ENCODE measurements around the gene MIS18A.

The MIS18A gene

DNA sequence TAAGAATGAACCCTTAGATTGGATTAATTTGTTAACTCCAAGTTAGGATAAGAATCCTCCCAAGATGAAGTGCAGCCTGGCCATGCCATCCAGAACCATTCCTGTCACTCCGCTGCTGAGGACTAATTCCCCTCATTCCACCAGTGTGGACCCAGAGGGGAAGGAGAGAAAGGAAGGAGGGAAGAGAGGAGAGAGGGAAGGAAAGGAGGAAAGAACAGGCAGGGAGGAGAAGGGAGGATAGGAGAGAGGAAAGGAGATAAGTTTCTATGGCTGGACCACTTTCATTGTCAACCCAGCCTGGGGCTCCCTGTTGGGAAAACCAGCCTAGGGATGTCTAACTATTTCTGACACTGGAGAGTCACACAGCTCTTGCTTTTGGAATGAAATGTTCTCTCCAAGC, 24.5 kb upstream of the MIS18A start:
- TF ChIP-seq EGR1 (IDR thresholded peaks at IDR 0.05) (no peak), TCF12 (IDR thresholded peaks at IDR 0.05; ENCODE audit: low read depth) (no peak), TAF1 (IDR thresholded peaks at IDR 0.05; ENCODE audit: low read depth) (no peak), YY1 (IDR thresholded peaks at IDR 0.05; ENCODE audit: low read depth) (no peak), FOXM1 (IDR thresholded peaks at IDR 0.05; ENCODE audit: borderline replicate concordance, low read depth) (no peak), TEAD4 (IDR thresholded peaks at IDR 0.05) (no peak), EP300 (IDR thresholded peaks at IDR 0.05; ENCODE audit: borderline replicate concordance) (no peak), CREB1 (IDR thresholded peaks at IDR 0.05; ENCODE audit: low read depth) (no peak), NFIC (IDR thresholded peaks at IDR 0.05) (no peak), RAD21 (IDR thresholded peaks at IDR 0.05; ENCODE audit: low read depth) (no peak), CEBPB (IDR thresholded peaks at IDR 0.05) (no peak), ZBTB7A (IDR thresholded peaks at IDR 0.05; ENCODE audit: low read depth) (no peak)
- TF ChIP-seq, protein P1, sequence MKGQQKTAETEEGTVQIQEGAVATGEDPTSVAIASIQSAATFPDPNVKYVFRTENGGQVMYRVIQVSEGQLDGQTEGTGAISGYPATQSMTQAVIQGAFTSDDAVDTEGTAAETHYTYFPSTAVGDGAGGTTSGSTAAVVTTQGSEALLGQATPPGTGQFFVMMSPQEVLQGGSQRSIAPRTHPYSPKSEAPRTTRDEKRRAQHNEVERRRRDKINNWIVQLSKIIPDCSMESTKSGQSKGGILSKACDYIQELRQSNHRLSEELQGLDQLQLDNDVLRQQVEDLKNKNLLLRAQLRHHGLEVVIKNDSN (IDR thresholded peaks at IDR 0.05) = no peak
- TF ChIP-seq, protein P2, sequence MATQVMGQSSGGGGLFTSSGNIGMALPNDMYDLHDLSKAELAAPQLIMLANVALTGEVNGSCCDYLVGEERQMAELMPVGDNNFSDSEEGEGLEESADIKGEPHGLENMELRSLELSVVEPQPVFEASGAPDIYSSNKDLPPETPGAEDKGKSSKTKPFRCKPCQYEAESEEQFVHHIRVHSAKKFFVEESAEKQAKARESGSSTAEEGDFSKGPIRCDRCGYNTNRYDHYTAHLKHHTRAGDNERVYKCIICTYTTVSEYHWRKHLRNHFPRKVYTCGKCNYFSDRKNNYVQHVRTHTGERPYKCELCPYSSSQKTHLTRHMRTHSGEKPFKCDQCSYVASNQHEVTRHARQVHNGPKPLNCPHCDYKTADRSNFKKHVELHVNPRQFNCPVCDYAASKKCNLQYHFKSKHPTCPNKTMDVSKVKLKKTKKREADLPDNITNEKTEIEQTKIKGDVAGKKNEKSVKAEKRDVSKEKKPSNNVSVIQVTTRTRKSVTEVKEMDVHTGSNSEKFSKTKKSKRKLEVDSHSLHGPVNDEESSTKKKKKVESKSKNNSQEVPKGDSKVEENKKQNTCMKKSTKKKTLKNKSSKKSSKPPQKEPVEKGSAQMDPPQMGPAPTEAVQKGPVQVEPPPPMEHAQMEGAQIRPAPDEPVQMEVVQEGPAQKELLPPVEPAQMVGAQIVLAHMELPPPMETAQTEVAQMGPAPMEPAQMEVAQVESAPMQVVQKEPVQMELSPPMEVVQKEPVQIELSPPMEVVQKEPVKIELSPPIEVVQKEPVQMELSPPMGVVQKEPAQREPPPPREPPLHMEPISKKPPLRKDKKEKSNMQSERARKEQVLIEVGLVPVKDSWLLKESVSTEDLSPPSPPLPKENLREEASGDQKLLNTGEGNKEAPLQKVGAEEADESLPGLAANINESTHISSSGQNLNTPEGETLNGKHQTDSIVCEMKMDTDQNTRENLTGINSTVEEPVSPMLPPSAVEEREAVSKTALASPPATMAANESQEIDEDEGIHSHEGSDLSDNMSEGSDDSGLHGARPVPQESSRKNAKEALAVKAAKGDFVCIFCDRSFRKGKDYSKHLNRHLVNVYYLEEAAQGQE (IDR thresholded peaks at IDR 0.05; ENCODE audit: low read depth) = no peak
- TF ChIP-seq, protein P3, sequence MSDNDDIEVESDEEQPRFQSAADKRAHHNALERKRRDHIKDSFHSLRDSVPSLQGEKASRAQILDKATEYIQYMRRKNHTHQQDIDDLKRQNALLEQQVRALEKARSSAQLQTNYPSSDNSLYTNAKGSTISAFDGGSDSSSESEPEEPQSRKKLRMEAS (IDR thresholded peaks at IDR 0.05) = no peak

DNA sequence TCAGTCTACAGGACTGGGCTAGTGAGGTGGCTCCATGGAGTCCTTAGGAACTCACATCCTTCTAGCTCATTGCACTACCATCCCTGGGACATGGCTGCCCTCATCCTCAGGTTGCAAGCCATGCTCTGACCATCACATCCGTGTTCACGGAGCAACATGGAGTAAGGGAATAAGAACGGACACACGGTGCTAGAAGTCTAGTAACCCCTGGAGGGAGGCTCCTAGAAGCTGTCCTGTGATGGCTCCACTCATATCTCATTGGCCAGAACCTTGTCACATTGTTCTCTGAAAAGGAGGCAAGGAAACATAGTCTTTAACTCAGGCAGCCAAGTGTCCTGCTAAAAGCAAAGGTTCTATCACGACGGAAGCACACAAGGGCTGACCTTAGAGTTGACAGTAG, 23.7 kb upstream of the MIS18A start:
- TF ChIP-seq EP300 (IDR thresholded peaks at IDR 0.05; ENCODE audit: borderline replicate concordance) = no peak
- no peak for TF ChIP-seq NFIC (IDR thresholded peaks at IDR 0.05)
- no peak for TF ChIP-seq TEAD4 (IDR thresholded peaks at IDR 0.05)

DNA sequence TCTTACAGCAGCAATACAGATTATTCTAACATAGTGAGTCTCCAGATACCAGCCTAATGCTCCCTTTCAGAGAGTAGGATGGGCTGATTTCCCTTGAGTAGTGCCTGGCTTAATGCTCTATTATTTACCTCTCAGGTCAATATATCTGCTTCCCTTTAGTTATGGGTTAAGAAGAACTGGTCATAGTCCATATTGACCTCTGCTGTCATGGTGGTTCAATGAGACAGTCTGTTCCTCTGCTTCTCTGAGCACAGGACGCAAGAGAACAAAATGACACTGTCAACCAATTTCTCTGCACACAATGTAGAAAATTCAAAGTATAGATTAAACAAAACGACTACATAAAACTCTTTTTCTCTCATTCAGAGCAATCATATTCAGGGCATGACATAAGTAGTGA, 22.7 kb upstream of the MIS18A start:
- no peak for TF ChIP-seq TAF1 (IDR thresholded peaks at IDR 0.05; ENCODE audit: low read depth)
- TF ChIP-seq FOXM1 (IDR thresholded peaks at IDR 0.05; ENCODE audit: borderline replicate concordance, low read depth) = no peak
- TF ChIP-seq NFIC (IDR thresholded peaks at IDR 0.05) = no peak
- no peak for TF ChIP-seq TEAD4 (IDR thresholded peaks at IDR 0.05)
- no peak for TF ChIP-seq CREB1 (IDR thresholded peaks at IDR 0.05; ENCODE audit: low read depth)
- no peak for TF ChIP-seq RAD21 (IDR thresholded peaks at IDR 0.05; ENCODE audit: low read depth)
- TF ChIP-seq, protein P1 (IDR thresholded peaks at IDR 0.05) = no peak

DNA sequence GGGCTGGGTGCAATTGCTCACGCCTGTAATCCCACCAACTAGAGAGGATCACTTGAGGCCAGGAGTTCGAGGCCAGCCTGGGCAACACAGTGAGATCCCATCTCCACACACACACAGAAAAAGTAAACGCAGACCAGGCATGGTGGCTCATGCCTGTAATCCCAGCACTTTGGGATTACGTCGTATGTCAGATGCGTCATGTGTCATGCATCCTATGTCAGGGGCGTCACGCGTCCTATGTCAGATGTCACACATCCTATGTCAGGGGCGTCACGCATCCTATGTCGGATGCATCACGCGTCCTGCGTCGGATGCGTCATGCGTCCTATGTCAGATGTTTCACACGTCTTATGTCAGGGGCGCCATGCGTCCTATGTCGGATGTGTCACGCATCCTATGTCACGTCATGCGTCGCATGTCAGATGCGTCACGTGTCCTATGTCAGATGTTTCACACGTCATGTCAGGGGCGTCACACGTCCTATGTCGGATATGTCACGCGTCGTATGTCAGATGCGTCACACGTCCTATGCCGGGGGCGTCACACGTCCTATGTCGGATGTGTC, 21.4 kb upstream of the MIS18A start:
- TF ChIP-seq CREB1 (IDR thresholded peaks at IDR 0.05; ENCODE audit: low read depth) (no peak), TEAD4 (IDR thresholded peaks at IDR 0.05) (no peak), FOXM1 (IDR thresholded peaks at IDR 0.05; ENCODE audit: borderline replicate concordance, low read depth) (no peak), EP300 (IDR thresholded peaks at IDR 0.05; ENCODE audit: borderline replicate concordance) (no peak), ZBTB7A (IDR thresholded peaks at IDR 0.05; ENCODE audit: low read depth) (no peak), EGR1 (IDR thresholded peaks at IDR 0.05) (no peak), RAD21 (IDR thresholded peaks at IDR 0.05; ENCODE audit: low read depth) (no peak), YY1 (IDR thresholded peaks at IDR 0.05; ENCODE audit: low read depth) (no peak), TCF12 (IDR thresholded peaks at IDR 0.05; ENCODE audit: low read depth) (no peak), CEBPB (IDR thresholded peaks at IDR 0.05) (no peak), TAF1 (IDR thresholded peaks at IDR 0.05; ENCODE audit: low read depth) (no peak)
- TF ChIP-seq, protein P1 (IDR thresholded peaks at IDR 0.05) = no peak

DNA sequence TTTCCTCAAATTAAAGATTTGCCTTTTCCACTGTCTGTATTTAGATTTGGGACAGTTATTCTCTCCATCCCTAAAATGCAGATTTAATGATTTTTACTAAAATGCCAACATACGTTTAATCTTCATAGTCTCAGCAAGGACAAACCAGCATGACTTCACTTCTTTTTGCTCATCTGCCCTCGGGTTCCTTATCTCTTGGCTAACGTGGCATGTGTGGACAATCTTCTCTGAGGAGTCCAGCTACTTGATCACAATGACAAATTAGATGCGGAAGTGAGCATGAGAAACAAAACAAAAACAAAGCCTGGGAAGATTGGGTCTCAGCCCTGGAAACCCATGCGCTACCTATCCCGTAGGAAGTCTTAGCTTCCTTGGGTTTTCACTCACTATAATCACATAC, 20.8 kb upstream of the MIS18A start:
- no peak for TF ChIP-seq NFIC (IDR thresholded peaks at IDR 0.05)
- TF ChIP-seq EGR1 (IDR thresholded peaks at IDR 0.05) = no peak
- TF ChIP-seq CEBPB (IDR thresholded peaks at IDR 0.05) = no peak
- TF ChIP-seq TCF12 (IDR thresholded peaks at IDR 0.05; ENCODE audit: low read depth) = no peak
- TF ChIP-seq, protein P2 (IDR thresholded peaks at IDR 0.05; ENCODE audit: low read depth) = no peak
- TF ChIP-seq EP300 (IDR thresholded peaks at IDR 0.05; ENCODE audit: borderline replicate concordance) = no peak
- TF ChIP-seq CREB1 (IDR thresholded peaks at IDR 0.05; ENCODE audit: low read depth) = no peak
- TF ChIP-seq, protein P1 (IDR thresholded peaks at IDR 0.05) = no peak
- TF ChIP-seq TAF1 (IDR thresholded peaks at IDR 0.05; ENCODE audit: low read depth) = no peak
